HUES48 (cell line): ENCODE data around the gene ALDH1L1.

Experiments
- H3K27ac ChIP-seq: one replicate; pipeline ENCODE4 v1.7.0; 2013; ENCODE audit warnings: low read depth, low read length, inconsistent platforms
- H3K27me3 ChIP-seq: 2 replicates; pipeline ENCODE4 v1.6.1; 2013; ENCODE audit warnings: mild to moderate bottlenecking, low read length; ENCODE audit not compliant: control insufficient read depth, insufficient read depth
- H3K36me3 ChIP-seq: 2 replicates; pipeline ENCODE4 v1.6.1; 2013; ENCODE audit warnings: low read length; ENCODE audit not compliant: control insufficient read depth, insufficient read depth
- H3K4me1 ChIP-seq: 2 replicates; pipeline ENCODE4 v1.6.1; 2013; ENCODE audit warnings: mild to moderate bottlenecking, low read length; ENCODE audit not compliant: control insufficient read depth, insufficient read depth
- H3K4me3 ChIP-seq: 2 replicates; pipeline ENCODE4 v1.5.1; 2013; ENCODE audit warnings: mild to moderate bottlenecking, low read depth, low read length
- H3K9ac ChIP-seq: 2 replicates; pipeline ENCODE4 v1.6.1; 2013; ENCODE audit warnings: mild to moderate bottlenecking, low read depth, low read length, moderate library complexity
- H3K9me3 ChIP-seq: 2 replicates; pipeline ENCODE4 v1.6.1; 2013; ENCODE audit warnings: low read length; ENCODE audit not compliant: control insufficient read depth, insufficient read depth

The ALDH1L1 gene

DNA sequence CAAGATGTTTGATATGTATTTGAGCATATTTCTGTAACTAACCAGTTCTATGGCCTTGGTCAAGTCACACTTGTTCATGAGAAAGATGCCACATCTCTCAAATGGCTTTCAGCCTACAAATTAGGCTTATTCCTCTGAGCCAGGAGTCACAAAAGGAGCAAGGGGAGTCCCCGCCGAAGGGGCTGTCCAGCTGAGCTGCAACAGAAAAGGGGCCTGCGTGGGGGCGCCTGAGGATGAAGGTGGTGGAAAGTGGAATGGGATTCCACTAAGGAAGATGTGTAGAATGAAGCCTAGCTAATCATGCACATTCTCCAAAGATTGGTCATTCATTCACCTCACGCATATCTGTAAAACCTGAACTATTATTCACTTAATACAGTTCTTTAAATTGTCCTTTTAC is 19.1 kb downstream of the ALDH1L1 start:
- Histone ChIP-seq H3K27ac (no peak overlapping the region), H3K27me3 (no peaks in the 10 kb centered on the region), H3K9me3 (no peaks in the 10 kb centered on the region), H3K9ac (no peak overlapping the region), H3K4me3 (no peak overlapping the region), H3K36me3 (no peaks in the 10 kb centered on the region), H3K4me1 (no peaks in the 10 kb centered on the region)

- no peaks in the 10 kb centered on the region for H3K36me3 ChIP-seq
- no peaks in the 10 kb centered on the region for H3K27me3 ChIP-seq
- H3K27ac ChIP-seq = no peak overlapping the region
- H3K9ac ChIP-seq = no peak overlapping the region
- H3K4me3 ChIP-seq = no peak overlapping the region
- no peaks in the 10 kb centered on the region for H3K4me1 ChIP-seq
- no peaks in the 10 kb centered on the region for H3K9me3 ChIP-seq
These were observed 19.9 kb downstream of the ALDH1L1 start for GRCh38 chr3:126160243-126161210.

GRCh38 chr3:126159476-126159875 is 20.9 kb downstream of the ALDH1L1 start:
- Histone ChIP-seq H3K9ac (no peak overlapping the region), H3K4me1 (no peaks in the 10 kb centered on the region), H3K4me3 (no peak overlapping the region), H3K9me3 (no peaks in the 10 kb centered on the region), H3K36me3 (no peaks in the 10 kb centered on the region), H3K27ac (no peak overlapping the region), H3K27me3 (no peaks in the 10 kb centered on the region)

DNA sequence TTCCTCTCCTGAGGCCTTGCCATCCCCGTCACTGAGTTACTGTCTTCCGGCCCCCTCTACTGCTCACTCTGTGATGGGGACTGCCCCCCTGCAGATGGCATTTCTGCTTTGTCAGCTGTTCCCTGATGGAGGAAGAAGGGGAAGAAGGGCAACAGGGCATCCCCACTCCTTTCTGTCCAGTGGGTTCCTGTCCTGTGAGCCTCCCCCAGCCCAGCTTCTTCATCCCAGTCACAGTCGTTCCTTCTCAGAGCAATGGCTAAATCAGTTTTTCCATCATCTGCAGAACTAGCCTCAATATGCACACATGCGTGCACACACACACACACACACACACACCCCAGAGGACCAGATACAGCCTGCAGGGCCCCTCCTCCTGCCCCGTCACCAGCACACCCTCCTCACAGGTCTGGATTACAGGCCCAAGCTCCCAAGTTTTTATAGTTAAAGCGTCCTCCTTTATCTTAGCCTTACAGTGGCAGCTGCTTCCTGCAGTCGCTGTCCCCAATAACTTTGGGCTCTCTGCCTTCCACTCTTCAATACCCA is 21.4 kb downstream of the ALDH1L1 start:
- no peaks in the 10 kb centered on the region for H3K9me3 ChIP-seq
- no peak overlapping the region for H3K4me3 ChIP-seq
- H3K9ac ChIP-seq = no peak overlapping the region
- H3K27me3 ChIP-seq = no peaks in the 10 kb centered on the region
- no peak overlapping the region for H3K27ac ChIP-seq
- no peaks in the 10 kb centered on the region for H3K4me1 ChIP-seq
- H3K36me3 ChIP-seq = no peaks in the 10 kb centered on the region

DNA sequence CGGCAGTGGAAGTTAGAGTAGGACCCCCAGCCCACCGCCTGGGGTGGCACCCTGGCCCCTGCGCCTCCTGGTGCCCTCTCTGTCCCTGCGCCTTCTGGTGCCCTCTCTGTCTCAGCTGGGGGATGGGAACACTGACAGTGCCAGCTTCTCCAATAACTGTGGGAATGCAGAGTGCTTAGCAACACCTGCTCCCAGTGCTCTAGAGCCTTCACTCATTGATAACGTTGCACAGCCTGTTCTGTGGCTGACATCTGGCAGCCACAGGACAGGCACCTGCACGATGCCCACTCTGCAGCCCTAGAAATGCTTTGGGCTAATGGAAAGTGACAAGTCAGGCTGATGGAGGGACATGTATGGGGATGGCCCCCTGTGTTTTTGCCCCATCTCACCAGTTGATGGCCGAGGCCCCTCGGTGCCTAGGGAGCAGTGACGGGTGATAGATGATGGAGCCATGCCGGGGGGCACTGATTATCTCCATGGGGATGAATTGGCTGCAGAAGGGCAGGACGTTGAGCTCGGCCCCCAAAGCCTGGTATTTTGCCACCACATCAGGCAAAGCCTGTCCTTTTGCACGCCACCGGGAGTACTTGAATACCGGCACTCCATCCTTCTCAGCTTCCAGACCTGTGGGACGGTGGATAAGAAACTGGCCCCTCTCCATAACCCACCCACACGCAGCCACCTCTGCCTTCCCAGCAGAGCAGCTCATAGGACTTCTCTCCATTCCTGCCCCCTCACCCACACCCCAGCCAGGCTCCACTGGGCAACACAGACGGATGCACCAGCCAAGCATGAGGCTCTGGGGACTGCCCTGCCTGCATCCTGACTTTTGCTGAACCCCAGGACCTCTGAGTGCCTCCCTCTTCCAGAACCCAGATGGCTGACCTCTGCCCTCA is 22.1 kb downstream of the ALDH1L1 start:
- no peak overlapping the region for H3K9ac ChIP-seq
- H3K9me3 ChIP-seq = no peaks in the 10 kb centered on the region
- H3K4me1 ChIP-seq = no peaks in the 10 kb centered on the region
- no peaks in the 10 kb centered on the region for H3K36me3 ChIP-seq
- H3K27ac ChIP-seq = no peak overlapping the region
- no peak overlapping the region for H3K4me3 ChIP-seq
- H3K27me3 ChIP-seq = no peaks in the 10 kb centered on the region

- H3K27me3 ChIP-seq = no peaks in the 10 kb centered on the region
- no peaks in the 10 kb centered on the region for H3K4me1 ChIP-seq
- H3K9me3 ChIP-seq = no peaks in the 10 kb centered on the region
- H3K27ac ChIP-seq = no peak overlapping the region
- no peak overlapping the region for H3K9ac ChIP-seq
- no peak overlapping the region for H3K4me3 ChIP-seq
- H3K36me3 ChIP-seq = no peaks in the 10 kb centered on the region
These were observed 23.2 kb downstream of the ALDH1L1 start for GRCh38 chr3:126157083-126157768.

DNA sequence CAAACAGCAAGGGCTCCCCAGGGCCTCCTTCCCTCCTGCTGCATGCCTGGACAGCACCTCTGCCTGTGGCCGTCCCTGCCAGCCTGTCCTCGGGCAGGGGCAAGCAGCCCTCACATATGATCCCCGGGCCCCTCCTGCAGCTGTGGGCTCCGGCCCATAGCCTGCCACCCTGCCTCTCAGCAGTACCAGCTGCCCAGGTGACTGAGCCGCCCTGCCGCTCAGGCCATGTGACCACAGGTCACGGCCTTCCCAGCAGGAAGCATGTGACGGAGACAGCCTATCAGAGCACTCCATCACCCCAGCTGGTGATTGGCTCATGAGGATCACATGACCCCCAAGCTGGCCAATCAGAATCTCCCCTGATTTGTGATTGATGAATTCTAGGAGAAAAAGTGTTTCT is 23.9 kb downstream of the ALDH1L1 start:
- H3K27ac ChIP-seq = no peak overlapping the region
- H3K4me1 ChIP-seq = no peaks in the 10 kb centered on the region
- H3K4me3 ChIP-seq = no peak overlapping the region
- H3K36me3 ChIP-seq = no peaks in the 10 kb centered on the region
- no peaks in the 10 kb centered on the region for H3K27me3 ChIP-seq
- H3K9ac ChIP-seq = no peak overlapping the region
- H3K9me3 ChIP-seq = no peaks in the 10 kb centered on the region

DNA sequence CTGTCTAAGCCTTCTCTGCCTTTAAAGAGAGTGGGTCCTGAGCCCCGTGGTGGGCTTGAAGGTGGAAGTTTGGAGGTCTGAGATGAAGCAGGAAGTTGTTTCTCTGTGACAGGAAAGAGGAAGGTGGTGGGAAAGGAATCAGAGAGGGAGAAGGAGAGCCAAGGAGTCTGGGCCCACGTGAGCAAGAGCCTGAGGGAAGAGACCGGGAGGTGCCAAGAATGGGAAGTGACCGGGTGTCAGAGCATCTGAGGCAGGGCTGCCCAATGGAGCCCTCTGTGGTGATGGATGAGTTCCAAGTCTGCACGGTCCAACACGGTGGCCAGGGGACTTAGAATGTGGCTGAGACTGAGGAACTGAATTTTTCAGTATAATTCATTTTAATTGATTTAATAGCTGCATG is 24.6 kb downstream of the ALDH1L1 start:
- no peaks in the 10 kb centered on the region for H3K4me1 ChIP-seq
- no peaks in the 10 kb centered on the region for H3K36me3 ChIP-seq
- H3K9me3 ChIP-seq = no peaks in the 10 kb centered on the region
- H3K4me3 ChIP-seq = no peak overlapping the region
- no peak overlapping the region for H3K9ac ChIP-seq
- H3K27me3 ChIP-seq = no peaks in the 10 kb centered on the region
- no peak overlapping the region for H3K27ac ChIP-seq

GRCh38 chr3:126155280-126155640 is 25.1 kb downstream of the ALDH1L1 start:
- H3K4me1 ChIP-seq = no peaks in the 10 kb centered on the region
- H3K9ac ChIP-seq = no peak overlapping the region
- H3K9me3 ChIP-seq = no peaks in the 10 kb centered on the region
- no peak overlapping the region for H3K4me3 ChIP-seq
- no peaks in the 10 kb centered on the region for H3K27me3 ChIP-seq
- no peak overlapping the region for H3K27ac ChIP-seq
- no peaks in the 10 kb centered on the region for H3K36me3 ChIP-seq

GRCh38 chr3:126154391-126155279 is 25.8 kb downstream of the ALDH1L1 start:
- no peaks in the 10 kb centered on the region for H3K36me3 ChIP-seq
- H3K27me3 ChIP-seq = no peaks in the 10 kb centered on the region
- no peaks in the 10 kb centered on the region for H3K4me1 ChIP-seq
- no peak overlapping the region for H3K9ac ChIP-seq
- H3K4me3 ChIP-seq = no peak overlapping the region
- H3K9me3 ChIP-seq = no peaks in the 10 kb centered on the region
- H3K27ac ChIP-seq = no peak overlapping the region
